Peyer's patch (tissue), 4 donors: ENCODE data around the gene ZNF283.

Experiments used
- CTCF ChIP-seq, 6 experiments: fragments of 450-650 bp in 4 of 6; fragments of 200-600 bp in 2 of 6; sonication (generic) in 1 of 6; IDR thresholded peaks; one replicate each; pipeline ENCODE4 v1.5.1; 2017 to 2019; ENCODE audit warnings: antibody characterized with exemption in 6 of 6, mild to moderate bottlenecking in 3 of 6, moderate library complexity in 1 of 6
- POLR2A ChIP-seq, 2 donors: fragments of 450-650 bp; IDR thresholded peaks; one replicate each; pipeline ENCODE4 v1.5.1; 2017; ENCODE audit warnings: antibody characterized with exemption in 2 of 2, mild to moderate bottlenecking in 2 of 2, moderate library complexity in 2 of 2

- TF ChIP-seq CTCF (IDR thresholded peaks at IDR 0.05): peak; percentile 96 to 98 (median 98)
- no peak for TF ChIP-seq POLR2A (IDR thresholded peaks at IDR 0.05)
Measured at GRCh38 chr19:43784981-43785808, 41.9 kb upstream of the ZNF283 start.
